Right hindlimb (tissue), 1 donor: Measurements from ENCODE around the gene FBN1.

Source experiments
- DNase-seq: peaks from one replicate; pipeline ENCODE4 v3.0.0-alpha.2; 2018

FBN1 gene

DNA sequence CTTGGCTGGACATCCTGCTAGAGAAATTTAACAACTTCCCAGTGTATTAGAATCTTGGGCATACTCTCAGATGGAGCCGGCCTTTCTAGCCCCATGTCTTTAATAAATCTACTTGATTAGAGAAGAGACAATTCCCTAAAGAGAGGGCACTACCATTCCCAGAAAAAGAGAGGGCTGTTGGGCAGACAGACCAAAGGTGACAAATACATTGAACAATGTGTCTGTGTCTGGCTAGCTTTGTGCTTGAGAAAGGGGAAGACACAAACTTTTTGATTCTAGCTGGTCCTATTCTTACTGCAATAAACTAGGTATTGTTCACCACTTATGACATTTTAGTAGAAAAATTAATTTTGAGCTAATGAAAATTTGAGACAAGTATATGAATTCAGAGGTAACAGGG lies 256.6 kb downstream of the FBN1 start:
- DNase-seq, result no peak

DNA sequence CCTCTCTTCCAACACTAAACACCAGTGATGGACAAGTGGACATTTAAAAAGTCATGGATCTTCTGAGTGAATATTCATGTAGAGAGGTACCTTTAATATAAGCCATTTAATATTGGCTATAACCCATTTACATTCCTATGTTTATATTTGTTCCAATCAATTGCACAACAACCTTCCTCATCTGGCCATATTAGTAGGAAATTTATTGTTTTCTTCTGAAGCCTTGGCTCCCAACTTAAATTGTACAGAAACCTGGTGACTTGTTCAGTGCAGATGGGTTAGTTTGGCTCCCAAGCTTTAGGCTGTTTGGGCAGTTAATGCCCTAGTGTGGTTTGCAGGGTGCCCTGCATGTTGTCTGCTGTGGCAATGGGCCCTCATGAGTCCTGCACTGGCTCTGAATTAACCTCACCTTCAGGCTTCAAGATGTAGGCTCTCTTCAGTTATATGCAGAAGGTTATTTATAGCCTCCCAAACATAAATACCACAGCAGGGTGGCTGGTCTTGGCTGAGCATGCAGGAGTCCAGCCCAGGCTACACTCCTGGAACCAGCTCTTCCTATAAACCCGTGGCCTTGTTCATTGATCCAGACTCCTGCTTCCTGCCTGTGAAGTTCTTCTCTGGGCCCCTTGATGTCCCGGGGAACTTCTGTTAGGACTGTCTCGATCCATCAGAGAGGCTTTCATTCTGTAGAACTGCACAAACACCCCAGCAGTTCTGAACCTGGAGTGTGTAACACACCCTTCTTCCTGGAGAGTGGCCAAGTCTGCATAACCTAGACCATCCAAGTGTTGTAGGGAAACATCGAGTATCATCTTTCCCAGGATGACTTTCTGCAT lies 257.3 kb downstream of the FBN1 start:
- peak; percentile 63 for DNase-seq

DNA sequence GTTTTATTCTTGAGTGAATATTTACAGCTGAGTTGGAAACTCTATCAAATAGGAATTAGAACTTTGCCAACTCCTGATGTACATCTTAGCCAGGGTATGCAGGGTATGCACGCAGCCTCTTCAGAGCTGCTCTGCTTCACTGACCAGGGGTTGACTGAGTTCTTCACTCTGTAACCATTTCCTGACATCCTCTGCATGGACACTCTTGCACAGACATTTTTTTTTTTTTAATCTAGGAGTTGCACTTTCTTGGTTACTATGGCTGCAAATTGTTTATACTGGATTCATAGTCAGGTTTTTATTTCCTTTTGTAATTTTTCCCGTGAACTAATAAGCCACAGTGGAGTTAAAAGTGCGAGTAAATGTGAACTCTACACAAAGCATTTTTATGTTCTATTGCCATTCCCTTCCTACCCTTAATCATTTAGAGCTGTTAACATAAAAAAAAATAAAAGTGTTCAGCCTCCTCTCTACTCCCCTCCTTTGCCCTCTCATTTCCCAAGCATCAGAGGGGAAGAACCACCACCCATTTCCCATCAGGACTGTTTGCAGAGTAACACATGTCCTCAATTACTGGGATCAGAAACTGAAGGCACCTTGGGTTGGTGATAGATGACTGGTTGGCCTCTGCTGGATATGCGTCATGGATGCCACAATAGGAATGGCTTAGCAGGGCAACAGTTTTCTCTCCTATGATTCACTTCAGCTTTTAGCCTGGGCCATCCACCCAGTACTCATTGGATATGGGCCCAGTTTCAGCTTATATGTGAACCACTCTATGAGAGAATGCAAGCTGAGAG lies 260.3 kb downstream of the FBN1 start:
- DNase-seq, result no peak

DNA sequence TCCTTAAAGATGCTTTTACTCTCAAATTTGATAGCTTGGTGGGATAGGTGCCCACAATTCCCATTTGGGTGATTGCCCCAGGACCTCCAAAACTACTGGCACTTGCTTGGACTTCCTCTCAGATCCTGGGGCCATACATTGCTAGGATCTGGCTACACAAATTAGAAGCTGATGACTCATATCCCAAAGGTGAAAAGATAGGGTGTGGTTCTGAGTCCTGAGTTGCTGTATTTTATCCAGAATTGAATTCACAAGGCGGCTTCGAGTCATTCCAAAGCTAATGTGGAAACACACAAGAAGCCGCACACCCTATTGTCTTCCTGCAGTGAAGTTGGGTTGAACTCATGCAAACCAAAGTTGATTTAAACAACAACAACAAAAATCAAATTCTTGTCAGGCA lies 260.9 kb downstream of the FBN1 start:
- no peak for DNase-seq

DNA sequence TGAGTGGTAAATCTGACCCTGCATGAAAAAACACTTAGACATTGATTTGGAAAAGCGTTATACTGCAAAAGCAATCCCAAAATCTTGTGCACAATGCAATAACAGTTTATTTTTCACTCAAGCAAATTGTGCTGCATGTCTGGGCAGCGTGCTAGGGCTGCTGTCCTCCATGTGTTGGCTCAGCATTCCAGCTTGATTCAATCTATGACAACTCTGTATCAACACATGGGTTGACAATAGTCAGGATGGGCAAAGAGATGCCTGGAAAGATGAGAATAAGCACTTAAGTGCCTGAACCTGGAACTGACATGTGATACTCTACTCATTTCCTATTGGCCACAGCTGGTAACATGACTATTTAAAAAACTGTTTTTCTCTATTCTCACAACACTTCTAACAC lies 262.5 kb downstream of the FBN1 start:
- DNase-seq, result no peak

DNA sequence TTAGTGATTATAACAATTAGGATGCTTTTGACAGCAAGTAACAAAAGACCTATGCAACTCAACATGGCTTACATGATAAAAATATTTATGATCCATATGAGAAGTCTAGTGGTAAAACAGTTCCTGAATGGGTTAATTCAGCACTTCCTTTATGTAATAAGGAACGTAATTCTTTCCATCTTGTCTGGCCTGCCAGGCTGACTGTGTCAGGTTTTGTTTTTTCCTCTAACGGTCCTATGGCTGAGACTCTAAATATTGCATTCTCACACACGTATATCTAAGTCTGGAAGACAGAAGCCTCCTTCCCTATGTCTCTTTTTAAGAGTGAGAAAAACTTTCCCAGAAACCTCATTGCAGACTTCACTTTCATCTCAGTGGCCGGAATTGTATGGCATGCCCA lies 263.6 kb downstream of the FBN1 start:
- no peak for DNase-seq

DNA sequence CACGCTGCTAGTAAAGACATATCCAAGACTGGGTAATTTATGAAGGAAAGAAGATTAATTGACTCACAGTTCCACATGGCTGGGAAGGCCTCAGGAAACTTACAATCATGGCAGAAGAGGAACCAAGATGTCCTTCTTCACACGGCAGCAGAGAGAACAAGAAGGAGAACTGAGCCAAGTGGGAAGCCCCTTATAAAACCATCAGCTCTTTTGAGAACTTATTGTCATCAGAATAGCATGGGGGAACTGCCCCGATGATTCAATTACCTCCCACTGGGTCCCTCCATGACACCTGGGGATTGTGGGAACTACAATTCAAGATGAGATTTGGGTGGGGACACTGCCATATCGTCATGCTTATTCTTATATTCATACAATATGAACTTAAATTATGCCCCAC lies 265.3 kb downstream of the FBN1 start:
- no peak for DNase-seq

DNA sequence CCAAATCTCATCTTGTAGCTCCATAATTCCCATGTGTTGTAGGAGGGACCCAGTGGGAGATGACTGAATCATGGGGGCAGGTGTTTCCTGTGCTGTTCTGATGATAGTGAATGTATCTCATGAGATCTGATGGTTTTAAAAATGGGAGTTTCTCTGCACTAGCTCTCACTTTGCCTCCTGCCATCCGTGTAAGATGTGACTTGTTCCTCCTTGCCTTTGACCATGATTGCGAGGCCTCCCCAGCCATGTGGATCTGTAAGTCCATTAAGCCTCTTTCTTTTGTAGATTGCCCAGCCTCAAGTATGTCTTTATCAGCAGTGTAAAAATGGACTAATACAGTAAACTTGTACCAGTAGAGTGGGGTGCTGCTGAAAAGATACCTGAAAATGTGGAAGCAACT lies 269.7 kb downstream of the FBN1 start:
- no peak for DNase-seq

DNA sequence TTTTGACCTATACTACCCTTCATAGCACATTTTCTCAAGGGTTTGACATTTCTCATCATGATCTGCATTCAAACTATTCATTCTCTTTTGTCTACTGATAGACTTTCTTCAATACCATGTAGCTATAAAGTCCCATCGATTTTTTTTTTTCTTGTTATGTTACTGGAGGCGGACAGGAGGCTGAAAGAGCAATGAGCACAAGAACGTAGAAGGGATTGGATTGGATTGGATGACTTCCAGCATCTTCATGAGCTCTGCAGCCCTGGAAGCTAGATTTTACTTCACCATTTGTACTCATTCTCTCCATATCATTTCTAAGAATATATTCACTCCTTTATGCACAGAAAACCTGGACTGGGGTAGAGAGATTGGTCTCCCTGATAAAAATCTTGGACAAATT lies 271.0 kb downstream of the FBN1 start:
- DNase-seq, result no peak

DNA sequence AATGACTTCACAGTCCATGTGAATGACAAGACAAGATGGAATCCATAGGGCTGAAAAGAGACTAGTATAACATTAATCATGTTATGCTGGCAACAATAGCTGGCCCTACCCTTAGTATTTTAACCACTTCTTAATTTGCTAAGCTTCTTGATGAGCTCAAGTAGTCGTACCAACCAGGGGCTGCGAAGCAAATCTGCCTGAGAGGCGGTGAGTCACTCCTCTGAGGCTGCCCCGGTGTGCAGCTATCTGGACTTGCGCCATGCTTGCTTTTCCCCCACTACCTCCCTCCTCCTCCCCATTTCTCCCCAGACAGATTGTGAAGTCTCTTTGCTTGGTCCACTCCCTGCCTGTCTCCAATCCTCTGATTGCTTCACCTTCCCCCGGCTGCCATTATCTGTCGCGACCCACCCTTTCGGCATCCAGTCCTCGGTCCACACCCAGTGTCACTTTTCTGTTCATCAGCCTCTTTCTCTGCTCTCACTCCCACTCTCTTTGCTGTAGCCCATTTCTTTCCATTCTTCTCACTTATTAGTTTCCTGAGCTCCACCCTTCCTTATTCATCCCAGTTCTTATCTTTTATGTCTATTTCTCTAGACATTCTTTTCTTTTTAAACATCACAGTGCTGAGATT lies 271.6 kb downstream of the FBN1 start:
- DNase-seq, result no peak

DNA sequence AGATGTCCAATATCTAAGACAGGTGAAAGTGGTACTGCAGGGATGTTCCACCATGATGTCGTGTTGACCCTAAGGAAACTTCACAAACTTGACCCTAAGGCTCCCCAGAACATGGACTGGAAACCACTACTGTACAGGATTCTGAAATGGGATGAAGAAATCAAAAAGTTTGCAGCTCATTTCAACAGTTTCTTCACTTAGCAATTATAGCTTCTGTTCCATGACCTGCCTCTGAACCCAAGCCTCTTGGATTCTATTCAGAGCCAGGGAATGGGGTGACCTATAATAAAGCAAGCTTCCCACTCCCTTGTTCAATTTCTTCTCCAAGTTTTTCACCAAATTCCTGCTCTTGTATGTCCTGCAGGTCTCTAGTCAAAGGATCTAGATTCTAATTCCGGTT lies 273.5 kb downstream of the FBN1 start:
- no peak for DNase-seq

DNA sequence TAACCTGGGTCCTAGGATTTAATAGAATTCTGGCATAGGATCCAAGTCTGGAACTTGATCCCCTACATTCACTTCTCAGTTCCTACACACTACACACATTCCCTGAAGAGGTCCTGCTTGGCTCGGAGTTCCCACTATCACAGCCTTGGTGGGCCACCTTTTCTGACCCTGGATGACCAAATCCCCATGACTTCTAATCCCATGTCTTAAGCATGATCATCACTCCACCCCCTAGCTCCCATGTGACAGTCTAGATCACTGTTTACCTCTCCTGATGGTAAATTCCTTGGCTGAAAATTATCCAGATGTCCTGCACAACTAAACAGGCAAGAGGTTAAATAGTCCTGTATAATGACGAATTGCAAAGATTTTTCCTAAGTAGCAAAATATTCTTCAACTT lies 274.0 kb downstream of the FBN1 start:
- no peak for DNase-seq

DNA sequence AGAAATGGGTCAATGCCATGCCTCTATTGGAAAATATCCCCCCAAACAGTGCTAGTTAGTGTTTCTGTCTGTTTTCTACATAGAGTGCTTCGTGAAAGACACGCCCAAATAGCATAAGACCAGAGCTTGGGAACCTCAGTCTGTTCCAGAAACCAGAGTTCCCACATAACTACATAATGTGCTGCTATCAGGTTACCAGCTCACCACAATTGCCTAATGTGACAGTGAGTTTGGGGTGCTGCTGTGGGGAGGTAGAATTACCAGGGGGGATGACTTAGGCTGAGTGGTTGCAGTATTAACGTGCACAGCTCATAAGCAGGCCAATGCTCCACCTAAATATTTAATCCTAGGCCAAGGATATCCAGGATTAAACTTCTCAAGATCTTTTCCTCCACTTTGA lies 275.0 kb downstream of the FBN1 start:
- DNase-seq, result peak; percentile 52

DNA sequence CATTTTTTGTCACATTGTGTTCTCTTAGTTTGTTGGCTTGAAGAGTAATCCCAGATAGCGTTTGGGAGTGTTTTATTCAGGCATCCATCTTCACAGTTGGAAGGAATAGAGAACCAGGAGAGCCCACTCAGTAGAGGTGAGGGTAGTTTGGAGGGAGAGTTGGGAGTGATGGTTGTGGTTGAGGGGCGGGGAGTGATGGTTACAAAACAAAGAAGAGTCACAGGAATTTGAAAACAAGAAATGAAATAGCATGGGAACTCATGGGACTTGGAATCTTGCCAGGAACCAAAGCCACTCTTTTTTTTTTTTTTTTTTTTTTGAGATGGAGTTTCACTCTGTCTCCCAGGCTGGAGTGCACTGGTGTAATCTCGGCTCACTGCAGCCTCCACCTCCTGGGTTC lies 278.0 kb downstream of the FBN1 start:
- no peak for DNase-seq

DNA sequence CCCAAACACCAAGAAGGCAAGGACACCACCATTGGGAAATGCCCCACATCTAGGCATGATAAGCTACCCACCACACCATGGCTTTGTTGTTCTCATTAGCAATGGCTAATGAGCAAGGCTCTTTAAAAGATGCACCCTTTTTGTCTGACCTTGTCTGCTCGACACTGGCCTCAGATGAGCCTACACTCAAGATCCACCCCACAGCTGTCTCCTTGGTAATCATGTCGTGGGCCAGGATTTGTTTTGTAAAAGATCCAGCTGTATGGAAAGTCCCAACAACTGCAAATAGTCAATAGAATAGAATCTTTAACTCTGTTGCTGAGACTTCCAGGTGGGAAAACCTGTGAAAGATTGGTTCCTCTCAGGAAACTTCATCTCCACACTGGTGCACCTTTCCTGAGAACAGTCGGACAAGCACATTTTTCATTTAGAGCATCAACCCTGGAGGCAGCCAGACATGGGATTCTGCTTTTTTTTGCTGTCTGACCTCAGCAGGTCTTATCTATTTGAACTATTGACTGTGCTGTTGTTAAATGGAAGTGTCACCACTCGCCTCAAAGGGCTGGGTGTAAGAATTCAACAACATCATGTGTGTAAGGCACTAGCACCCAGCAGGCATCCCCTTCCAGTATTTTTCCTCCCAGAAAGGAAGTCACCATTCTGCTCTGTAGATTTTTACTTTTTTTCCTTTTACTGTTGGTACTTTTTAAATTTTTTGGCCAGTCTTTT lies 278.8 kb downstream of the FBN1 start:
- no peak for DNase-seq

DNA sequence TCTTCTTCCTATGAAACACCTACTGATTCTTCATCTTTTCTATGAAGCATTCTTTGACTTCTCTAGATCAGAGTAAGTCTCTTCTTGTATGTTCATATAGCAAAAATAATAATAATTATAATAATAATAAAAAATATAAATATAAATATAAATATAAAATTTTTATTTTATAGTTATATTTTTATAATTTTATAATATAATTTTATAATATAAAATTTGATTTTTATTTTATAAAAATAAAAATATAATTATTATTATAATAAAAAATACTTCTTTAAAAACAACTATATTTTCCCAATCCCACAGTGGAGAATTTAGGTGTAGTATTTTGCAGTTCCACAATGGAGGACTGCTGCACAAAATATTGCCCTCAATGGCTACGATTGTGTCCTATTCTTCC lies 279.9 kb downstream of the FBN1 start:
- DNase-seq, result no peak

DNA sequence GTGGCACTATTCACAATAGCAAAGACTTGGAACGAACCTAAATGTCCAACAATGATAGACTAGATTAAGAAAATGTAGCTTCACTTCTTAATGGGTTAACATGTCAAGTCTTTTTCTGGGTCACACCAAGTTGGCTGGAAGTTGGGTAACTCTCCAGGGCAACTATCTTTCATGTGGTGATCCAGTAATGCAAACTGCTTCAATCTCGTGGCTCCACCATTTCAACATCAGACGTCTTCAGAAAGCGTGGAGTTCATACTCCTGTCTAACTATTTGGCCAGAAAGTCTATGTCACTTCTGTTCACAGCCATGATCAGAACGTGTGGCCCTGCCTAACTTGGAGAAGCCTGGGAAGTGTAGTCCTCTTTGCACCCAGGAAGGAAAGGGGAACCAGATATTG lies 282.0 kb downstream of the FBN1 start:
- no peak for DNase-seq

DNA sequence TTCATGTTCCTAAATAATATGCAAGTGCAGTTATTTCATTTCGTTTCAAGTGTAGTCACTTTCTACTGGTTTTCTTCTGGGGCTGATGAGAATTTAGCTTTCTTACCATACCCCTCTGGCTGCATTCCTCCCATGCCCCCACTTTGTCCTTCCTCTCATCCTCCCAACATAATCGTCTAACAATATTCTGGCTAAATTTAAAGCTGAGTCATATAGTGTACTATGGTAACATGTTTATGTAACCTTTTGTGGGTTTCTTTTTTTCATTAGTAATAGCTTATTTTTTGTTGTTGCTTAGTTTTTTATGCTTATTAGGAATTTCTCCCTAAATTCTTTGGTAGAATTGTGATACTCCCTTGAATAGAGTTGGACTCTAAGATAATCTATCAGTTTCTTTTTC lies 283.8 kb downstream of the FBN1 start:
- no peak for DNase-seq

DNA sequence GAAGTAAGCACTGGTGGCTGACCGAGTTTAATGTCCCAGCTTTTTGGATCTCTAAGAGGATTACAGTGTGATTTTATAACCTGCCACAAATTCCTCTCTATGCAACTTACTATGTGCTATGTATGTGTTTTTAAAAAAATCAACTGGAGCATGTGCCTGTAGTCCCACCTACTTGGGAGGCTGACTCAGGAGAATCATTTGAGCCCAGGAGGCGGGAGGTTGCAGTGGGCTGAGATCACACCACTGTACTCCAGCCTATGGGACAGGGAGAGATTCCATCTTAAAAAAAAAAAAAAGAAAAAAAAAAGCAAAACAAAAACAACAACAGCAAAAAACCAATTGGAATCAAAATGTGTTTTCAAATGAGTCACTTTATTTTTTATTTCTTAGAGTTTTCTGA lies 284.7 kb downstream of the FBN1 start:
- DNase-seq, result no peak
